Kidney tubule cell (primary cell): ENCODE measurements around the gene COL6A3.

Source experiments
- DNase-seq: peaks from one replicate; pipeline ENCODE4 v3.0.0-alpha.2; 2018; ENCODE audit warnings: low spot score

The COL6A3 gene

GRCh38 chr2:237295889-237296480 lies 118.0 kb downstream of the COL6A3 start:
- no peak for DNase-seq

DNA sequence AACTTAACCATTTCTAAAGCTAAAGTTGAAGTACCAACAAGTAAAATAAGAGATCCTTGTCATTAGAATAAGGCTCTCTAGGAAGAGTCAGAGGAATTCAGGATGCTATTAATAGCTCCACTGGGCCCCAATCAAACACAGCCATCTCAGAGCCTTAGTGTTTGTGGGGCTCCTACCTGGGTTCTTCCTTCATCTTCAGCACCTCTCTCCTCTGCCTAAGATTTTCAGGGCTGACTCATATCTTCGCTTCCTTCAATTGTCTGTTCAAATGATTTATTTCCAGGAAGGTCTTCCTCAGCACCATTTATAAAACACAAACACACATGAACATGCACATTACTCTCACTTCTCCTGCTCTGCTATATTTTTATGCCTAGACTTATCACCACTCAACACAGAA lies 119.5 kb downstream of the COL6A3 start:
- no peak for DNase-seq

DNA sequence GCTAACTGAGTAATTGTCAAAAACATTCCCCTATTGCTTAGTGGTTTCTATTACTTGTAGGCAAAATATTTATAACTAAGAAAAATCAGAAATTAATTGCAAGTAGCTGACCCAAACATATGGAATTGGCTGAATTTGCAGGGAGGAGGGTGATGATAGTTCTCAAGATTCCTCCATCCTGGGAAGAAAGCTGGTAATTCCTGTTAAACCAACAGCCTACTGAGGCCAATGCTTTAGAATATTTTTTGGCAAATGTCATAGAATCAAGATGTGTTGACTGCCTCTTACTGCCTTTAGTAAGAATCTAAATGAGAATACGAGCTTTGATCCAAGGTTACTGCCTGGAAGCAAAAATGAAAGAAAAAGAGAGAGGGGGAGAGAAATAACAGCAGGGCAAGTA lies 120.0 kb downstream of the COL6A3 start:
- DNase-seq, result no peak

DNA sequence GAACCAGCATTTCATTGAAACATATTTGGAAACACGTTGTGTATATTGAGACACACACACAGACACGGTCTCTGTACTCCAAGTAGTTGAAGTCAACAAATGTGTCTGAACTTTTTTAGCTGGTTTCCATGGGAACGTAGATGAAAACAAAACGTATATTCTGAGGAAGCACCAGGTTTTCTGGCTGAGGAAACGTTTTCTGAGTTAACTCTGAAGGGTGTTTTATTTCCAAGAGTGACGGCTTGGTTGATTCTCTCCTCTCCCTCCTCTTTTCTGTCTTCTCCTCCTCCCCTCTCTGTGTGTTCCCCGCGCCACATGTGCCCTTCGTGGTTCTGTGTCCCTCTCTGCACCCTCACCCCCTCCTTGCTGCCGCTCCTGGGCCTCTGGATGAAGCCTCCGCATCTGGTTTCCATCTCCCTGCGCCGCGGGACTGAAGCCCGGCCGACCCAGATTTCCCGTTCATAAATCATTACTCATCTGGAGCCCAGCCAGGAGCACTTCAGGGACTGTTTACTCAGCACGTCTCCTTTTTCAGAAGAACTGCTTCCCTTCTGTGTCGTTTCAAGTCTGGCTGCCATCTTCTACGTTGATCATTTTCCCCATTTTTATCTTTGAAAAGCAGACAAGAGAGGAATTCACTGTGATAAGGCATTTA lies 122.7 kb downstream of the COL6A3 start:
- DNase-seq, result peak; percentile 93

GRCh38 chr2:237290261-237290660 lies 123.7 kb downstream of the COL6A3 start:
- DNase-seq, result no peak

GRCh38 chr2:237289139-237289538 lies 124.8 kb downstream of the COL6A3 start:
- no peak for DNase-seq

- DNase-seq, result no peak
Observed at GRCh38 chr2:237287872-237288271, 126.1 kb downstream of the COL6A3 start.

- DNase-seq, result peak; percentile 30
Observed at GRCh38 chr2:237283131-237283928, 130.6 kb downstream of the COL6A3 start.

DNA sequence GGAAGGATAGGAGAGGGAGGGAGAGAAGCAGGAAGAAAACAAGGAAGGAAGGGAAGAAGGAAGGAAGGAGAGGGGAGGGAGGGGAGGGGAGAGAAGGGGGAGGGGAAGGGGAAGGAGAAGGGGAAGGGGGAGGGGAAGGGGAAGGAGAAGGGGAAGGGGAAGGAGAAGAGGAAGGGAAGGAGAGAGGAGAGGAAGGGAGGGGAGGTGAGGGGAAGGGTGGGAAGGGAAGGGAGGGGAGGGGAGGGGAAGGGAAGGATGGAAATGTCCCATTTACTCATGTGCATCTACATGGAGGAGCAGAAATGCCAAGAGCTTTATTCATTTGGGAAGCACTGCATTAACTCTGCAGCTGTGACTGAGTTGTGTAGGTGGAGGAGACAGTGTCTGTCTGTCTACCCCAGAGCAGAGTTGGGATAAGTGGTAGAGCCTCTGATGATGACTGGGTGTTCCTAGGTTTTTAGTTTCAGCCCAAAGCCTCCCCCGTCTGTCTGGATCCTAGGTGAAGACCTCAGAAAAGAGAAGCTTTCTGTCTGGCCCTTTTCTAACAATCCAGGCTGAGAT lies 131.3 kb downstream of the COL6A3 start:
- peak; percentile 39 for DNase-seq

- DNase-seq, result peak; percentile 35
Observed at GRCh38 chr2:237281836-237282306, 132.1 kb downstream of the COL6A3 start.

DNA sequence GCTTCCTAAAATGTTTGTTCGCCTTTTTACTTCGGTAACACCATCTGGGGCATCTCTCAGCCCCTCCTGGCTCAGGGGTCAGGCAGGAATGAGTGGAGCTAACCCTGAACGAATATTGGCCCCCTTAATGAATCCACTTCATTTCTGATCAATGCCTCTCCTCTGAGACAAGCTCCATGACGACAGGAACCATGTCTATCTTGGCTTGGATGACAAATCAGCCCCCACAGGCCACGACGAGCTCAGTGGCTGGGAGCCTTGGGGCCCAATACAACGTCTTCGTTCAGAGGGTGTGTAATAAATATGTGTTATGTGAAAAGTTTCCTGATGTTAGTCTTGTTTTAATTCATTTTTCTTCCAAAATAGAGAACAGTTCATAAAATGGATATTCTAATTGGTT lies 133.0 kb downstream of the COL6A3 start:
- no peak for DNase-seq

DNA sequence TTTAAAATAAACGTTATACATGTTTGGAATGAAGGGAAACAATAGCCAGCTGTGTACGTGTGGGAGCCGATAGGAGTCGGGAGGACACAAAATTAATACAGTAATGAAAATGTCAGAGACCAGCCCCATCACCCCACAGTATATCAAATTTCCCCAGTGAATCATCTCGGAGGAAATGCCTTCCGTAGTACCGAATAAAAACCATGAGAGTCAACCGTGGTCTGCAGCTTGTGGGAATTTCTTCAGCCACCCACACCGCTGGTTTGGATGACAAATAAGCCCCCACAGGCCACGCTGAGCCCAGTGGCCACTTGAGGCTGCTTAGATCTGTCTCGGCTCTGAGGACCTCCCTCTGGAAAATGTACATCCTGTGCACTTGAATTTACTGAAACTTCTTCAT lies 133.7 kb downstream of the COL6A3 start:
- DNase-seq, result peak; percentile 40

DNA sequence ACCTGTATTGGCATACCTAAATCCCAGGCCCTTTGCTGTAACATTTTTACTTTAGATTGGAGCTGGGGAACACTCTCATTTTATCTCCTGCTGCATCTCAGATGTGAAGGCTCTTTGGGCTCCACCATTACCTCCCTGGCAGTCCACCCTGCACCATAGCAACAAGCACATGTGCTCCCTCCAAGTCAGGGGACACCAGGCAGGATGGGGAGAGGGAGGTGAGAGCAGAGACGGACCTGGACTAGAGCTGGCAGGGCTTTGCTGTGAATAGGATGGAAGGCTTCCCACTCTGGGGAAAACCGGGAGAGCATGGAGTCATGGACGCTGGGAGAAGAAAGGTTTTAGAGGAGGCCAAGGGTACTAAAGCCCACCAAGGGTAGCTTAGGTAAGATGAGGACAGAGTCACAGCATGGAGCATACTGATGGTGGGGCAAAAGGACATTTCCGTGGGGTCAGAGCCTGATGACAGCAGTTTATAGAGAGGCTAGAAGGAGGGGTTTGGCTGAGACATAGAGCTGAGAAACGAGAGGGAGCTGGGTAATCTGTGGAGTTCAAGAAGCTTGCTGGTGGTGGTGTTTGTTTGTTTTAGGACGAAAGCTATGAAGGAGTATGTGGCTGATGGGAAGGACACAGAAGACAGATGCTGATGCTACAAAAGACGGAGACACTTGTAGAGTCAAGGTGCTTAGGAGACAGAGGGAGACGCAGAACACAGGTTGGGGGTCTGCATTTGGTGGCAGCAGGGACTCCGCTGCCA lies 134.8 kb downstream of the COL6A3 start:
- DNase-seq, result no peak

- no peak for DNase-seq
Observed at GRCh38 chr2:237278568-237278967, 135.4 kb downstream of the COL6A3 start.

- no peak for DNase-seq
Observed at GRCh38 chr2:237276716-237277490, 137.1 kb downstream of the COL6A3 start.
